Measurements from ENCODE around the gene RBMS1. TPM values are rescaled to one million over a fixed set of nuclear protein-coding genes. Genes with fewer than 3 reads are reported as not detected.

Gene RBMS1
- total RNA-seq, 4 donors from 2014 or later = 68.1 to 83.4 (median 72.5) TPM

- DNase-seq (ENCODE audit: low spot score in 2 of 2) = no peak
- Histone ChIP-seq H3K4me1 (peaks cover 0 to 11% (median 0%) of the 10 kb centered on the region in 4 donors), H3K9me3 (no peaks in the 10 kb centered on the region), H3K27ac (no peak overlapping the region), H3K4me3 (no peak overlapping the region), H3K36me3 (no peaks in the 10 kb centered on the region), H3K27me3 (no peaks in the 10 kb centered on the region)
- no peak for TF ChIP-seq POLR2A (IDR thresholded peaks at IDR 0.05)
- TF ChIP-seq CTCF (IDR thresholded peaks at IDR 0.05) = no peak
- no peak for TF ChIP-seq EP300 (IDR thresholded peaks at IDR 0.05)
Measured at GRCh38 chr2:160251569-160251968, 242.0 kb downstream of the RBMS1 start.

GRCh38 chr2:160249876-160250275 is 243.7 kb downstream of the RBMS1 start:
- no peak for DNase-seq (ENCODE audit: low spot score in 2 of 2)
- WGBS, 2 donors = 50 to 52% methylated on average over 1 of the region's 1 CpG
- H3K36me3 ChIP-seq = no peaks in the 10 kb centered on the region

GRCh38 chr2:160247296-160248035 is 246.1 kb downstream of the RBMS1 start:
- Histone ChIP-seq H3K27me3 (no peaks in the 10 kb centered on the region), H3K27ac (no peak overlapping the region)
- 66 to 71% methylated on average over 6 of the region's 6 CpGs for WGBS, 2 donors

More at GRCh38 chr2:160249876-160250275, 243.7 kb downstream of the RBMS1 start:
- Histone ChIP-seq H3K27ac (no peak overlapping the region), H3K9me3 (no peaks in the 10 kb centered on the region), H3K4me3 (no peak overlapping the region), H3K4me1 (peaks cover 0 to 11% (median 0%) of the 10 kb centered on the region in 4 donors), H3K27me3 (no peaks in the 10 kb centered on the region)
- no peak for TF ChIP-seq EP300 (IDR thresholded peaks at IDR 0.05)
- TF ChIP-seq CTCF (IDR thresholded peaks at IDR 0.05) = no peak
- TF ChIP-seq POLR2A (IDR thresholded peaks at IDR 0.05) = no peak

GRCh38 chr2:160246356-160246755 is 247.3 kb downstream of the RBMS1 start:
- H3K36me3 ChIP-seq = no peaks in the 10 kb centered on the region
- no peaks in the 10 kb centered on the region for H3K27me3 ChIP-seq
- TF ChIP-seq EP300 (IDR thresholded peaks at IDR 0.05) (no peak), CTCF (IDR thresholded peaks at IDR 0.05) (no peak), POLR2A (IDR thresholded peaks at IDR 0.05) (no peak)
- no peak overlapping the region for H3K4me3 ChIP-seq
- no peak for DNase-seq (ENCODE audit: low spot score in 2 of 2)
- H3K4me1 ChIP-seq = no peaks in the 10 kb centered on the region
- H3K9me3 ChIP-seq = no peaks in the 10 kb centered on the region
- no peak overlapping the region for H3K27ac ChIP-seq
- WGBS, 2 donors = 61 to 83% methylated on average over 2 of the region's 2 CpGs

More at GRCh38 chr2:160247296-160248035, 246.1 kb downstream of the RBMS1 start:
- H3K4me1 ChIP-seq = peaks cover 0 to 7% (median 0%) of the 10 kb centered on the region in 4 donors
- no peaks in the 10 kb centered on the region for H3K36me3 ChIP-seq
- no peak for TF ChIP-seq EP300 (IDR thresholded peaks at IDR 0.05)
- TF ChIP-seq POLR2A (IDR thresholded peaks at IDR 0.05) = no peak
- TF ChIP-seq CTCF (IDR thresholded peaks at IDR 0.05) = no peak
- H3K9me3 ChIP-seq = no peaks in the 10 kb centered on the region
- H3K4me3 ChIP-seq = no peak overlapping the region
- DNase-seq (ENCODE audit: low spot score in 2 of 2) = no peak

- DNase-seq (ENCODE audit: low spot score in 2 of 2) = no peak
- H3K4me3 ChIP-seq = no peak overlapping the region
- no peaks in the 10 kb centered on the region for H3K36me3 ChIP-seq
- TF ChIP-seq EP300 (IDR thresholded peaks at IDR 0.05) = no peak
- TF ChIP-seq POLR2A (IDR thresholded peaks at IDR 0.05) = no peak
- TF ChIP-seq CTCF (IDR thresholded peaks at IDR 0.05) = no peak
- H3K27me3 ChIP-seq = no peaks in the 10 kb centered on the region
- no peaks in the 10 kb centered on the region for H3K4me1 ChIP-seq
- H3K9me3 ChIP-seq = no peaks in the 10 kb centered on the region
- 82 to 88% methylated on average over 5 of the region's 5 CpGs for WGBS, 2 donors
- no peak overlapping the region for H3K27ac ChIP-seq
Measured at GRCh38 chr2:160245614-160246155, 247.9 kb downstream of the RBMS1 start.

Data from tibial nerve (tissue), 4 donors.